H1 (cell line): Measurements from ENCODE around the gene TCFL5. TPM values are rescaled to one million over a fixed set of nuclear protein-coding genes. Genes with fewer than 3 reads are reported as not detected.

Experiments used
- EGR1 ChIP-seq: IDR thresholded peaks from 2 replicates; pipeline ENCODE4 v1.6.1; 2011; ENCODE audit warnings: low read depth, low read length, borderline replicate concordance
- SP1 ChIP-seq: IDR thresholded peaks from 2 replicates; pipeline ENCODE4 v1.6.1; 2011; ENCODE audit warnings: low read depth, low read length
- polyA plus RNA-seq, 7 experiments: library from polyadenylated mRNA; depleted of rRNA in 3 of 7; stranded (reverse) in 5 of 7; unstranded in 2 of 7; fragments of >200 nt in 5 of 7; fragments of 200-250 nt in 2 of 7; gene quantifications; 1 replicate in 5 of 7; 2 replicates in 1 of 7; 4 replicates in 1 of 7; pipeline versions ENCODE4 v1.2.1 to v1.2.3, GENCODE V29; 2011 to 2013; ENCODE audit warnings: missing spikeins in 2 of 7, mixed read lengths in 2 of 7
- total RNA-seq: library from RNA; stranded (reverse); fragmentation: NEBNext Ultra II Directional; extraction: Animal tissue kit (Norgen Biotek cat#: 25700); gene quantifications from 2 replicates; pipeline ENCODE4 v1.2.1, GENCODE V29; 2021
- TF ChIP-seq, protein P1 (sequence below): fragments of 300-600 bp; sonication (generic); IDR thresholded peaks from 2 replicates; pipeline ENCODE4 v1.7.1; 2012; ENCODE audit warnings: low read length, moderate library complexity, mild to moderate bottlenecking, inconsistent platforms; ENCODE audit not compliant: insufficient replicate concordance

TCFL5 gene
- total and polyA plus RNA-seq, 2 of the 8 experiments (the other 6 are each of a cell fraction or from before 2014, with no cell fraction given) = 6.2 to 15.0 TPM

DNA sequence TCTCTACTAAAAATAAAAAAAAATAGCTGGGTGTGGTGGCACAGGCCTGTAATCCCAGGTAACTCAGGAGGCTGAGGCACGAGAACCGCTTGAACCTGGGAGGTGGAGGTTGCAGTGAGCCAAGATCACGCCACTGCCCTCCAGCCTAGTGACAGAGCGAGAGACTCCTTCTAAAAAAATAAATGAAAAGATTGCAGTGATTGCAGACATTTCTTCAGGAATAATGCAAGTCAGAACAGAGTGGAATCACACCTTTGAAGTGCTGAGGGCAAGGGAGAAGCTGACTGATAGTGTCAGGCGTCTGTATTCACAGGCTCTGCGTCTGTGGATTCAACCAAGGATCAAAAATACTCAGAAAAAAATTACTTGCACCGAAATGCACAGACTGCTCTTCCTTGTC lies 2.6 kb upstream of the TCFL5 start (continued):
- TF ChIP-seq, protein P1, sequence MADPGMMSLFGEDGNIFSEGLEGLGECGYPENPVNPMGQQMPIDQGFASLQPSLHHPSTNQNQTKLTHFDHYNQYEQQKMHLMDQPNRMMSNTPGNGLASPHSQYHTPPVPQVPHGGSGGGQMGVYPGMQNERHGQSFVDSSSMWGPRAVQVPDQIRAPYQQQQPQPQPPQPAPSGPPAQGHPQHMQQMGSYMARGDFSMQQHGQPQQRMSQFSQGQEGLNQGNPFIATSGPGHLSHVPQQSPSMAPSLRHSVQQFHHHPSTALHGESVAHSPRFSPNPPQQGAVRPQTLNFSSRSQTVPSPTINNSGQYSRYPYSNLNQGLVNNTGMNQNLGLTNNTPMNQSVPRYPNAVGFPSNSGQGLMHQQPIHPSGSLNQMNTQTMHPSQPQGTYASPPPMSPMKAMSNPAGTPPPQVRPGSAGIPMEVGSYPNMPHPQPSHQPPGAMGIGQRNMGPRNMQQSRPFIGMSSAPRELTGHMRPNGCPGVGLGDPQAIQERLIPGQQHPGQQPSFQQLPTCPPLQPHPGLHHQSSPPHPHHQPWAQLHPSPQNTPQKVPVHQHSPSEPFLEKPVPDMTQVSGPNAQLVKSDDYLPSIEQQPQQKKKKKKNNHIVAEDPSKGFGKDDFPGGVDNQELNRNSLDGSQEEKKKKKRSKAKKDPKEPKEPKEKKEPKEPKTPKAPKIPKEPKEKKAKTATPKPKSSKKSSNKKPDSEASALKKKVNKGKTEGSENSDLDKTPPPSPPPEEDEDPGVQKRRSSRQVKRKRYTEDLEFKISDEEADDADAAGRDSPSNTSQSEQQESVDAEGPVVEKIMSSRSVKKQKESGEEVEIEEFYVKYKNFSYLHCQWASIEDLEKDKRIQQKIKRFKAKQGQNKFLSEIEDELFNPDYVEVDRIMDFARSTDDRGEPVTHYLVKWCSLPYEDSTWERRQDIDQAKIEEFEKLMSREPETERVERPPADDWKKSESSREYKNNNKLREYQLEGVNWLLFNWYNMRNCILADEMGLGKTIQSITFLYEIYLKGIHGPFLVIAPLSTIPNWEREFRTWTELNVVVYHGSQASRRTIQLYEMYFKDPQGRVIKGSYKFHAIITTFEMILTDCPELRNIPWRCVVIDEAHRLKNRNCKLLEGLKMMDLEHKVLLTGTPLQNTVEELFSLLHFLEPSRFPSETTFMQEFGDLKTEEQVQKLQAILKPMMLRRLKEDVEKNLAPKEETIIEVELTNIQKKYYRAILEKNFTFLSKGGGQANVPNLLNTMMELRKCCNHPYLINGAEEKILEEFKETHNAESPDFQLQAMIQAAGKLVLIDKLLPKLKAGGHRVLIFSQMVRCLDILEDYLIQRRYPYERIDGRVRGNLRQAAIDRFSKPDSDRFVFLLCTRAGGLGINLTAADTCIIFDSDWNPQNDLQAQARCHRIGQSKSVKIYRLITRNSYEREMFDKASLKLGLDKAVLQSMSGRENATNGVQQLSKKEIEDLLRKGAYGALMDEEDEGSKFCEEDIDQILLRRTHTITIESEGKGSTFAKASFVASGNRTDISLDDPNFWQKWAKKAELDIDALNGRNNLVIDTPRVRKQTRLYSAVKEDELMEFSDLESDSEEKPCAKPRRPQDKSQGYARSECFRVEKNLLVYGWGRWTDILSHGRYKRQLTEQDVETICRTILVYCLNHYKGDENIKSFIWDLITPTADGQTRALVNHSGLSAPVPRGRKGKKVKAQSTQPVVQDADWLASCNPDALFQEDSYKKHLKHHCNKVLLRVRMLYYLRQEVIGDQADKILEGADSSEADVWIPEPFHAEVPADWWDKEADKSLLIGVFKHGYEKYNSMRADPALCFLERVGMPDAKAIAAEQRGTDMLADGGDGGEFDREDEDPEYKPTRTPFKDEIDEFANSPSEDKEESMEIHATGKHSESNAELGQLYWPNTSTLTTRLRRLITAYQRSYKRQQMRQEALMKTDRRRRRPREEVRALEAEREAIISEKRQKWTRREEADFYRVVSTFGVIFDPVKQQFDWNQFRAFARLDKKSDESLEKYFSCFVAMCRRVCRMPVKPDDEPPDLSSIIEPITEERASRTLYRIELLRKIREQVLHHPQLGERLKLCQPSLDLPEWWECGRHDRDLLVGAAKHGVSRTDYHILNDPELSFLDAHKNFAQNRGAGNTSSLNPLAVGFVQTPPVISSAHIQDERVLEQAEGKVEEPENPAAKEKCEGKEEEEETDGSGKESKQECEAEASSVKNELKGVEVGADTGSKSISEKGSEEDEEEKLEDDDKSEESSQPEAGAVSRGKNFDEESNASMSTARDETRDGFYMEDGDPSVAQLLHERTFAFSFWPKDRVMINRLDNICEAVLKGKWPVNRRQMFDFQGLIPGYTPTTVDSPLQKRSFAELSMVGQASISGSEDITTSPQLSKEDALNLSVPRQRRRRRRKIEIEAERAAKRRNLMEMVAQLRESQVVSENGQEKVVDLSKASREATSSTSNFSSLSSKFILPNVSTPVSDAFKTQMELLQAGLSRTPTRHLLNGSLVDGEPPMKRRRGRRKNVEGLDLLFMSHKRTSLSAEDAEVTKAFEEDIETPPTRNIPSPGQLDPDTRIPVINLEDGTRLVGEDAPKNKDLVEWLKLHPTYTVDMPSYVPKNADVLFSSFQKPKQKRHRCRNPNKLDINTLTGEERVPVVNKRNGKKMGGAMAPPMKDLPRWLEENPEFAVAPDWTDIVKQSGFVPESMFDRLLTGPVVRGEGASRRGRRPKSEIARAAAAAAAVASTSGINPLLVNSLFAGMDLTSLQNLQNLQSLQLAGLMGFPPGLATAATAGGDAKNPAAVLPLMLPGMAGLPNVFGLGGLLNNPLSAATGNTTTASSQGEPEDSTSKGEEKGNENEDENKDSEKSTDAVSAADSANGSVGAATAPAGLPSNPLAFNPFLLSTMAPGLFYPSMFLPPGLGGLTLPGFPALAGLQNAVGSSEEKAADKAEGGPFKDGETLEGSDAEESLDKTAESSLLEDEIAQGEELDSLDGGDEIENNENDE = no peak
- TF ChIP-seq EGR1 = no peak
- TF ChIP-seq SP1 = no peak
- TF ChIP-seq, all 59 proteins: peak for 0
